Retinal pigment epithelial cell (primary cell): ENCODE data around the gene APOBEC3H.
"Not testable (repeated sequence)": the region's sequence is repeated elsewhere in the genome, so short reads cannot be mapped to it uniquely, and the experiment has no call there.

Source experiments
- DNase-seq: peaks from one replicate; pipeline ENCODE4 v3.0.0-alpha.2; 2010; ENCODE audit warnings: low read depth
- H3K4me3 ChIP-seq: 2 replicates; pipeline ENCODE4 v1.5.1; 2011; ENCODE audit warnings: mild to moderate bottlenecking, low read length, control low read depth, moderate library complexity
- TF ChIP-seq, protein P1 (sequence below): conservative IDR thresholded peaks from 2 replicates; pipeline ENCODE4 v1.5.1; 2011; ENCODE audit warnings: low read depth, low read length, control low read depth, inconsistent platforms

Gene APOBEC3H

DNA sequence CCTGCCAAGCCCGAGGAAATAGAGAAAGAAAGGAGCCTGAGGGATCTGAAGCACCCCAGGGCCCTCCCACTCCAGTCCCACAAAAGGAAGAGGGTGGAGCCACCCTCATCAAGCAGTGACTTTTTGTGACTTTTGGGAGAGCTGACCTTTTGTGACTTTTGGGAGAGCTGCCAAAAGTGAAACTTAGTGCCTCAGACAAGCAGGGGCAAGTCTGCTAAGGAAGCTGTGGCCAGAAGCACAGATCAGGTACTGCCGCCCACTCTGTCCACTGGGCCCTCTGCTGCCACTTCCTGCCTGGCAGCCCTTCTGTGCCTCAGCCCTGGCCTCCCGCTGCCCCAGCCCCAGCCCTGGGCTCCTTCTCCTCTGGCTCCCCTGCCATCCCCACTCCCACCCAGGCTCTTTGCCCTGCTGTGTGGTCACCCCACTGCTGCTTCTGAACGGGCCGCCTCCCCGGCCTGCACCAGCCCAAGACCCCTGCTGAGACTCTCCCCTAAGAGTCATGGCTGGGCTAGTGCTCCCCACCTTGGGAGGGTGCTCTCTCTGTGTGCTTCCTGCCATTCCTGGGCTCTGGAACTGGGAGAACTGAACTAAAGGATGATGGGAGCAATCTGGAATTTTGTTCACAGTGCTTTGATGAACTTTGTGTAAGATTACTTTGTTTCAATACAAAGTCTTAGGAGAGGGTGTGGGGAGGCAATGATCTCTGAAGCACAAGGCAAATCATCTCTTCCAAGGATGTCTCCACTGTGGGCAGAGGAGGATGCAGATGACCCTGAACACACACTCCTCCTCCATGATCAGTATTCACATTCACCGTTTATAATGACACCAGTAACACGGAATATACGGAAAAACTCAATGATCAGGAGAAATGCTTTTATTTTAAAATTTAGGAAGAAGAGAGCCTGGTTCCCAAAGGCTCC lies at the start of gene APOBEC3H:
Gene APOBEC3H (plus strand): TSS at position 147 of the 923 bp plus-strand sequence. CDS start 3,035 bp downstream, outside the sequence.
- TF ChIP-seq, protein P1, sequence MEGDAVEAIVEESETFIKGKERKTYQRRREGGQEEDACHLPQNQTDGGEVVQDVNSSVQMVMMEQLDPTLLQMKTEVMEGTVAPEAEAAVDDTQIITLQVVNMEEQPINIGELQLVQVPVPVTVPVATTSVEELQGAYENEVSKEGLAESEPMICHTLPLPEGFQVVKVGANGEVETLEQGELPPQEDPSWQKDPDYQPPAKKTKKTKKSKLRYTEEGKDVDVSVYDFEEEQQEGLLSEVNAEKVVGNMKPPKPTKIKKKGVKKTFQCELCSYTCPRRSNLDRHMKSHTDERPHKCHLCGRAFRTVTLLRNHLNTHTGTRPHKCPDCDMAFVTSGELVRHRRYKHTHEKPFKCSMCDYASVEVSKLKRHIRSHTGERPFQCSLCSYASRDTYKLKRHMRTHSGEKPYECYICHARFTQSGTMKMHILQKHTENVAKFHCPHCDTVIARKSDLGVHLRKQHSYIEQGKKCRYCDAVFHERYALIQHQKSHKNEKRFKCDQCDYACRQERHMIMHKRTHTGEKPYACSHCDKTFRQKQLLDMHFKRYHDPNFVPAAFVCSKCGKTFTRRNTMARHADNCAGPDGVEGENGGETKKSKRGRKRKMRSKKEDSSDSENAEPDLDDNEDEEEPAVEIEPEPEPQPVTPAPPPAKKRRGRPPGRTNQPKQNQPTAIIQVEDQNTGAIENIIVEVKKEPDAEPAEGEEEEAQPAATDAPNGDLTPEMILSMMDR = no peak
- H3K4me3 ChIP-seq = no peak within 1 kb of the TSS
- no peak for DNase-seq

GRCh38 chr22:39049486-39049885 lies 47.6 kb upstream of the APOBEC3H start:
- H3K4me3 ChIP-seq, DNase-seq: not testable (repeated sequence)

GRCh38 chr22:39051844-39052495 lies 45.1 kb upstream of the APOBEC3H start:
- DNase-seq, H3K4me3 ChIP-seq: not testable (repeated sequence)

- DNase-seq = no peak
- no peak overlapping the region for H3K4me3 ChIP-seq
- TF ChIP-seq, protein P1 = no peak
Measured at GRCh38 chr22:39055658-39056057, 41.4 kb upstream of the APOBEC3H start.

- H3K4me3 ChIP-seq, DNase-seq: not testable (repeated sequence)
Measured at GRCh38 chr22:39061290-39061689, 35.8 kb upstream of the APOBEC3H start.

DNA sequence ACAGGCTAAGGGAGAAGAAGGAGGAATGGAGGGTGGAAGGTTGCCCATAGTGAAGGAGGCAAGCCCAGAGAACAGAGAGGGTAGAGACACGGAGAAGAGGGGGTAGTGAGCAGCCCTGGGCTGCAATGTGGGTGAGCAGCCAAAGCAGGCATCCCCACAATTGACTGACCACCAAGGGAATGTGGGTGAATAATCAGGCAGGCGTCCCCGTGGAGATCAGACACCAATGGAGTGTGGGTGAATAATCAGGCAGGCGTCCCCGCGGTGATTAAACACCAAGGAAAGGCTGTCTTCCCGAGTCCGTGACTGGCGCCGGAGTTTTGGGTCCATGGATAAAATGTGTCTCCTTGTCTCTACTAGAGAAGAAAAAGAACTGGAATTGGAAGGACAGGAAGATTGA lies 35.1 kb upstream of the APOBEC3H start:
- not testable (repeated sequence) for H3K4me3 ChIP-seq, DNase-seq

DNA sequence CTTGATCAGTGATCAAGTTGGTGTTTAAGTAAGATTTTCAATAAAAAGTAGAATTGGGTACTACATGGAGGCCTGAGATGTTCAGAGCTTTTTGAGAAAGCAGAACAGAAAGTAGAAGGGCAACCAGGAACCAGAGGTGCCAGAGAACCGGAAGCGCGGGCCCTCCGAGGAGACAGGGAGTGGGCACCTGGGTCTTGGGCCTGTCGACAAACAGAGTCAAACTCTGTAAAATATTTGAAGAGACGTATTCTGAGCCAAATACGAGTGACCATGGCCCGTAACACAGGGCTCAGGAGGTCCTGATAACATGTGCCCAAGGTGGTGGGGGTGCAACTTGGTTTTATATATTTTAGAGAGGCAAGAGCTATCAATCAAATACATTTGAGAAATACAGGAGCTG lies 33.1 kb upstream of the APOBEC3H start:
- DNase-seq, H3K4me3 ChIP-seq: not testable (repeated sequence)

- DNase-seq, H3K4me3 ChIP-seq: not testable (repeated sequence)
Measured at GRCh38 chr22:39066442-39067276, 30.4 kb upstream of the APOBEC3H start.

- no peak for DNase-seq
- TF ChIP-seq, protein P1 = peak; percentile 11
- no peak overlapping the region for H3K4me3 ChIP-seq
Measured at GRCh38 chr22:39068033-39068785, 28.8 kb upstream of the APOBEC3H start.
